Caco-2 (cell line): Measurements from ENCODE around the gene FBLIM1. TPM values are rescaled to one million over a fixed set of nuclear protein-coding genes. Genes with fewer than 3 reads are reported as not detected.

Experiments
- BruUV-seq: library from RNA; stranded (reverse); fragments of 400-500 nt; replicated peaks from 2 replicates; lab custom pipeline; 2021; lab: Mats Ljungman, UMichigan
- CTCF ChIA-PET: fragments of 300-600 bp; sonication (Branson Sonifier 250); formaldehyde crosslinking; loops from one replicate; lab custom pipeline; 2022; ENCODE audit warnings: antibody characterized with exemption; lab: Charles Lee
- POLR2A ChIA-PET: fragments of 300-600 bp; sonication (Branson Sonifier 250); formaldehyde crosslinking; loops from one replicate; lab custom pipeline; 2022; ENCODE audit warnings: antibody characterized with exemption; lab: Charles Lee
- DNase-seq, 2 experiments: peaks; one replicate each; pipeline versions ENCODE4 v3.0.0 to v3.0.0-alpha.2; 2020 to 2022
- H3K27me3 ChIP-seq: replicated peaks from 2 replicates; pipeline ENCODE4 v1.6.0; 2011; ENCODE audit warnings: low read length; ENCODE audit not compliant: control insufficient read depth, insufficient read depth
- H3K36me3 ChIP-seq: 2 replicates; pipeline ENCODE4 v1.5.1; 2011; ENCODE audit warnings: low read length; ENCODE audit not compliant: control insufficient read depth, insufficient read depth
- H3K4me1 ChIP-seq: fragments of 250-450 bp; sonication (Bioruptor Pico); 2 replicates; pipeline ENCODE4 v1.5.1; 2020; ENCODE audit warnings: mild to moderate bottlenecking
- H3K4me3 ChIP-seq: 2 replicates; pipeline ENCODE4 v1.5.1; 2011; ENCODE audit warnings: low read depth, mild to moderate bottlenecking, control low read depth, low read length
- H3K9me3 ChIP-seq: fragments of 250-450 bp; sonication (Bioruptor Pico); 2 replicates; pipeline ENCODE4 v1.5.1; 2020; ENCODE audit warnings: mild to moderate bottlenecking, moderate library complexity
- H3K27ac Mint-ChIP-seq: one replicate; pipeline ENCODE4 v1.8.0; 2022; ENCODE audit warnings: mixed read lengths; ENCODE audit not compliant: unreplicated experiment
- H3K27me3 Mint-ChIP-seq: one replicate; pipeline ENCODE4 v1.8.0; 2022; ENCODE audit warnings: mixed read lengths; ENCODE audit not compliant: insufficient read depth, unreplicated experiment
- H3K36me3 Mint-ChIP-seq: one replicate; pipeline ENCODE4 v1.8.0; 2022; ENCODE audit warnings: mild to moderate bottlenecking, mixed read lengths; ENCODE audit not compliant: insufficient read depth, unreplicated experiment
- H3K4me1 Mint-ChIP-seq: one replicate; pipeline ENCODE4 v1.8.0; 2022; ENCODE audit warnings: low read depth, mixed read lengths; ENCODE audit not compliant: unreplicated experiment
- H3K4me3 Mint-ChIP-seq: one replicate; pipeline ENCODE4 v1.8.0; 2022; ENCODE audit warnings: mild to moderate bottlenecking, moderate library complexity, mixed read lengths; ENCODE audit not compliant: unreplicated experiment
- H3K9me3 Mint-ChIP-seq: one replicate; pipeline ENCODE4 v1.8.0; 2022; ENCODE audit warnings: mixed read lengths; ENCODE audit not compliant: unreplicated experiment
- intact Hi-C: fragments of 100-400 bp; cut with micrococcal nuclease; formaldehyde crosslinking; loops from one replicate; pipeline ENCODE4 v1.10.0; 2022; ENCODE audit not compliant: unreplicated experiment
- total RNA-seq: library from RNA; stranded (reverse); gene quantifications from 2 replicates; pipeline ENCODE4 v1.2.3, GENCODE V29; 2022
- TF ChIP-seq, protein P1 (sequence below), 2 experiments: fragments of 200-600 bp in 1 of 2; IDR thresholded peaks; 1 replicate in 1 of 2; 2 replicates in 1 of 2; pipeline versions ENCODE4 v1.5.1 to v1.8.0; 2011 to 2022; ENCODE audit warnings: antibody characterized with exemption in 1 of 2, control low read depth in 1 of 2, inconsistent platforms in 1 of 2, low read depth in 1 of 2, low read length in 1 of 2, mild to moderate bottlenecking in 1 of 2, moderate library complexity in 1 of 2; ENCODE audit not compliant: insufficient read depth in 1 of 2, severe bottlenecking in 1 of 2, unreplicated experiment in 1 of 2

FBLIM1 gene
- total RNA-seq, 1 experiment from 2014 or later = 5.5 TPM

DNA sequence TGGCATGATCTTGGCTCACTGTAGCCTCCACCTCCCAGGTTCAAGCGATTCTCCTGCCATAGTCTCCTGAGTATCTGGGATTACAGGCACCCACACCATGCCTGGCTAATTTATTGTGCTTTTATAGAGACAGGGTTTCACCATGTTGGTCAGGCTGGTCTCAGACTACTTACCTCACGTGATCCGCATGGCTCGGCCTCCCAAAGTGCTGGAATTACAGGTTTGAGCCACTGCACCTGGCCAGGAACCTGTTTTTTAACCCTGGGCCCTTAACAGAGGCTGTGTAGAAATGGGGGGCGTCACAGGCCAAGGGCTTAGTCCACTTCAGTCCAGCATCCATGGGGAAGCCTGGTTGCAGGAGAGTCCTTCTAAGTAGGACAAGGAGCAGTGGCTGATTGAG is 9.3 kb downstream of the FBLIM1 start:
- DNase-seq = no peak
- Histone ChIP-seq H3K9me3 (no peaks in the 10 kb centered on the region), H3K4me1 (peaks cover 14% of the 10 kb centered on the region), H3K27me3 (no peaks in the 10 kb centered on the region), H3K36me3 (no peaks in the 10 kb centered on the region), H3K4me3 (no peak overlapping the region)
- TF ChIP-seq, protein P1, sequence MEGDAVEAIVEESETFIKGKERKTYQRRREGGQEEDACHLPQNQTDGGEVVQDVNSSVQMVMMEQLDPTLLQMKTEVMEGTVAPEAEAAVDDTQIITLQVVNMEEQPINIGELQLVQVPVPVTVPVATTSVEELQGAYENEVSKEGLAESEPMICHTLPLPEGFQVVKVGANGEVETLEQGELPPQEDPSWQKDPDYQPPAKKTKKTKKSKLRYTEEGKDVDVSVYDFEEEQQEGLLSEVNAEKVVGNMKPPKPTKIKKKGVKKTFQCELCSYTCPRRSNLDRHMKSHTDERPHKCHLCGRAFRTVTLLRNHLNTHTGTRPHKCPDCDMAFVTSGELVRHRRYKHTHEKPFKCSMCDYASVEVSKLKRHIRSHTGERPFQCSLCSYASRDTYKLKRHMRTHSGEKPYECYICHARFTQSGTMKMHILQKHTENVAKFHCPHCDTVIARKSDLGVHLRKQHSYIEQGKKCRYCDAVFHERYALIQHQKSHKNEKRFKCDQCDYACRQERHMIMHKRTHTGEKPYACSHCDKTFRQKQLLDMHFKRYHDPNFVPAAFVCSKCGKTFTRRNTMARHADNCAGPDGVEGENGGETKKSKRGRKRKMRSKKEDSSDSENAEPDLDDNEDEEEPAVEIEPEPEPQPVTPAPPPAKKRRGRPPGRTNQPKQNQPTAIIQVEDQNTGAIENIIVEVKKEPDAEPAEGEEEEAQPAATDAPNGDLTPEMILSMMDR (IDR thresholded peaks at IDR 0.05; ENCODE audit: insufficient read depth in 1 of 2, low read depth in 1 of 2, low read length in 1 of 2, severe bottlenecking in 1 of 2, unreplicated experiment in 1 of 2) = no peak
- intact Hi-C loops = no loop called here
- CTCF ChIA-PET = interaction anchor here (0.7 kb wide), 1 partner anchor 48 kb away, joined by 8 read pairs; no protein-coding TSS in a partner anchor
- Mint-ChIP-seq H3K4me3 (no peak overlapping the region), H3K9me3 (no peaks in the 10 kb centered on the region), H3K4me1 (peaks cover 23% of the 10 kb centered on the region), H3K27ac (no peak overlapping the region), H3K27me3 (no peaks in the 10 kb centered on the region), H3K36me3 (peaks cover 12% of the 10 kb centered on the region)
- POLR2A ChIA-PET = no interaction called here
- BruUV-seq = no TSS peak

DNA sequence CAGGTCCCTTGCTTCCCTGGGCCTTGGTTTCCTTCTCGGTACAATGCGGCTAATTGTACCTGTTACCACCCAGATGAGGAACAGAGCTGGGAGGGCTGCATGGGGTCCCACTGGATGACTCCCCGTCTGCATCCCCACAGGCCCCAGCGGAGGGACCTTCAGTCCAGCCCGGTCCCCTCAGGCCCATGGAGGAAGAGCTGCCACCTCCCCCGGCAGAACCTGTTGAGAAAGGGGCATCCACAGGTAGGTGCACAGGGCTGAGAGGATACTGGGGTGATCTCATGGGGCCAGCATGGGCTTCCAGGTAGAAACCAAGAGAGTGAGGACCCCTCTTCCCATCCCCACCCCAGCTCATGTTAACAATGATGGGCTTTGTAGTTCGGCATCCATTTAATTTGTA is 9.8 kb downstream of the FBLIM1 start:
- Histone ChIP-seq H3K4me1 (peaks cover 14% of the 10 kb centered on the region), H3K9me3 (no peaks in the 10 kb centered on the region), H3K27me3 (no peaks in the 10 kb centered on the region), H3K36me3 (no peaks in the 10 kb centered on the region), H3K4me3 (no peak overlapping the region)
- intact Hi-C loops = no loop called here
- H3K4me1 Mint-ChIP-seq = peaks cover 22% of the 10 kb centered on the region
- no peak overlapping the region for H3K4me3 Mint-ChIP-seq
- TF ChIP-seq, protein P1 (IDR thresholded peaks at IDR 0.05; ENCODE audit: insufficient read depth in 1 of 2, low read depth in 1 of 2, low read length in 1 of 2, severe bottlenecking in 1 of 2, unreplicated experiment in 1 of 2) = no peak
- no TSS peak for BruUV-seq
- H3K27ac Mint-ChIP-seq = no peak overlapping the region
- POLR2A ChIA-PET = no interaction called here
- H3K9me3 Mint-ChIP-seq = no peaks in the 10 kb centered on the region
- DNase-seq = no peak
- CTCF ChIA-PET = no interaction called here
- peaks cover 12% of the 10 kb centered on the region for H3K36me3 Mint-ChIP-seq
- H3K27me3 Mint-ChIP-seq = no peaks in the 10 kb centered on the region

DNA sequence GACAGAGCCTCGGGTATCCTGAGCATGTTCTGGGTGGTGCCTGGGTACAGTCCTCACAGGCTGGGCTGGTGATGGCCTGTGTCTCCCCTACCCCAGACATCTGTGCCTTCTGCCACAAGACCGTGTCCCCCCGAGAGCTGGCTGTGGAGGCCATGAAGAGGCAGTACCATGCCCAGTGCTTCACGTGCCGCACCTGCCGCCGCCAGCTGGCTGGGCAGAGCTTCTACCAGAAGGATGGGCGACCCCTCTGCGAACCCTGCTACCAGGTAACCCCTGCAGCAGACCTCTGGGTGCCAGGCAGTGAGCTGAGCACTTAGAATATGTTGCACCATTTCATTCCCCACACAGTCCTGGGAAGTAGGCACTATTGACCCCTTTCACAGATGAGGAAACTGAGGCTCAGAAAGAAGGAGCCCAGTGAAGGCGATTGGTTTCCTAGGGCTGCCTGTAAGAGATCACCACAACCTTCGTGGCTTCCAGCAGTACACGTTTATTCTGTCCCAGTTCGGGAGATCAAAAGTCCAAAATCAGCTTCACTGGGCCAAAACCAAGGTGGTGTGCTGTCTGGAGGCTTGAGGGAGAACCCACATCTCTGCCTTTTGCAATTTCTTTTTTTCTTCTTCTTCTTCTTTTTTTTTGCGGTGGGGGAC is 11.8 kb downstream of the FBLIM1 start:
- Histone ChIP-seq H3K27me3 (no peaks in the 10 kb centered on the region), H3K36me3 (no peaks in the 10 kb centered on the region), H3K9me3 (no peaks in the 10 kb centered on the region), H3K4me1 (peaks cover under 1% of the 10 kb centered on the region), H3K4me3 (no peak overlapping the region)
- no peak overlapping the region for H3K27ac Mint-ChIP-seq
- intact Hi-C loops = no loop called here
- BruUV-seq = no TSS peak
- TF ChIP-seq, protein P1 (IDR thresholded peaks at IDR 0.05; ENCODE audit: insufficient read depth in 1 of 2, low read depth in 1 of 2, low read length in 1 of 2, severe bottlenecking in 1 of 2, unreplicated experiment in 1 of 2) = no peak
- CTCF ChIA-PET = no interaction called here
- no peak overlapping the region for H3K4me3 Mint-ChIP-seq
- peaks cover 6% of the 10 kb centered on the region for H3K36me3 Mint-ChIP-seq
- no peaks in the 10 kb centered on the region for H3K9me3 Mint-ChIP-seq
- peaks cover 7% of the 10 kb centered on the region for H3K4me1 Mint-ChIP-seq
- DNase-seq = no peak
- H3K27me3 Mint-ChIP-seq = no peaks in the 10 kb centered on the region
- POLR2A ChIA-PET = no interaction called here
